Stomach (tissue), 4 donors: ENCODE data around the gene S1PR1.

Source experiments
- CTCF ChIP-seq, 7 experiments: fragments of 450-650 bp in 4 of 7; fragments of 200-600 bp in 3 of 7; sonication (generic) in 3 of 7; IDR thresholded peaks; one replicate each; pipeline ENCODE4 v1.5.1; 2016 to 2019; ENCODE audit warnings: antibody characterized with exemption in 7 of 7, control low read depth in 2 of 7, mild to moderate bottlenecking in 1 of 7
- EP300 ChIP-seq: sonication (generic); formaldehyde crosslinking; IDR thresholded peaks from one replicate; pipeline ENCODE4 v1.6.1; 2017; ENCODE audit warnings: antibody characterized with exemption
- POLR2A ChIP-seq, 4 donors: fragments of 450-650 bp; IDR thresholded peaks; one replicate each; pipeline ENCODE4 v1.6.1; 2016; ENCODE audit warnings: antibody characterized with exemption in 4 of 4, control low read depth in 2 of 4, mild to moderate bottlenecking in 1 of 4, moderate library complexity in 1 of 4

GRCh38 chr1:101196668-101197067, 40.2 kb upstream of the S1PR1 start:
- TF ChIP-seq CTCF (IDR thresholded peaks at IDR 0.05) (no peak), POLR2A (IDR thresholded peaks at IDR 0.05) (no peak), EP300 (no peak)
